Peyer's patch (tissue), 4 donors: ENCODE results near the gene PXMP4. TPM values are rescaled to one million over a fixed set of nuclear protein-coding genes. Genes with fewer than 3 reads are reported as not detected.

Experiments
- DNase-seq, 3 donors: peaks; one replicate each; pipeline ENCODE4 v3.0.0-alpha.2; 2017 to 2019
- H3K27ac ChIP-seq, 4 donors: fragments of 200-600 bp; sonication (generic); one replicate each; pipeline ENCODE4 v1.5.1; 2016 to 2019
- H3K27me3 ChIP-seq, 2 donors: fragments of 200-600 bp; sonication (generic); one replicate each; pipeline ENCODE4 v1.5.1; 2019
- H3K36me3 ChIP-seq, 3 donors: fragments of 200-600 bp; sonication (generic); one replicate each; pipeline ENCODE4 v1.5.1; 2016 to 2019
- H3K4me1 ChIP-seq, 4 donors: fragments of 200-600 bp; sonication (generic); one replicate each; pipeline ENCODE4 v1.5.1; 2016 to 2019
- H3K4me3 ChIP-seq, 4 donors: fragments of 200-600 bp; sonication (generic); 1 replicate in 3 of 4; 2 replicates in 1 of 4; pipeline ENCODE4 v1.5.1; 2016 to 2019; ENCODE audit warnings: mild to moderate bottlenecking in 1 of 4
- H3K9me3 ChIP-seq, 4 donors: fragments of 200-600 bp; sonication (generic); one replicate each; pipeline ENCODE4 v1.5.1; 2016 to 2019; ENCODE audit warnings: mild to moderate bottlenecking in 1 of 4
- POLR2A ChIP-seq, 2 donors: fragments of 450-650 bp; IDR thresholded peaks; one replicate each; pipeline ENCODE4 v1.5.1; 2017; ENCODE audit warnings: antibody characterized with exemption in 2 of 2, mild to moderate bottlenecking in 2 of 2, moderate library complexity in 2 of 2
- total RNA-seq, 4 donors: library from RNA; depleted of rRNA; stranded (reverse); fragments of >200 nt; gene quantifications; one replicate each; pipeline ENCODE4 v1.1.0, GENCODE V29; 2016
- TF ChIP-seq, protein P1 (sequence below), 6 experiments: fragments of 450-650 bp in 4 of 6; fragments of 200-600 bp in 2 of 6; sonication (generic) in 1 of 6; IDR thresholded peaks; one replicate each; pipeline ENCODE4 v1.5.1; 2017 to 2019; ENCODE audit warnings: antibody characterized with exemption in 6 of 6, mild to moderate bottlenecking in 3 of 6, moderate library complexity in 1 of 6

The PXMP4 gene
- total RNA-seq, 4 donors from 2014 or later: 0.83 to 15.3 (median 8.1) TPM

GRCh38 chr20:33653218-33653899 lies 66.8 kb downstream of the PXMP4 start:
- H3K27me3 ChIP-seq: no peaks in the 10 kb centered on the region
- H3K4me3 ChIP-seq: peak overlapping the region in 2 of 4 donors; percentile 9 to 13
- peak; percentile 55 to 78 (median 71) for DNase-seq
- peak overlapping the region in 3 of 4 donors; percentile 57 to 71 (median 57) for H3K27ac ChIP-seq
- H3K4me1 ChIP-seq: peaks cover 0 to 50% (median 2%) of the 10 kb centered on the region in 4 donors
- TF ChIP-seq POLR2A (IDR thresholded peaks at IDR 0.05): no peak
- TF ChIP-seq, protein P1, sequence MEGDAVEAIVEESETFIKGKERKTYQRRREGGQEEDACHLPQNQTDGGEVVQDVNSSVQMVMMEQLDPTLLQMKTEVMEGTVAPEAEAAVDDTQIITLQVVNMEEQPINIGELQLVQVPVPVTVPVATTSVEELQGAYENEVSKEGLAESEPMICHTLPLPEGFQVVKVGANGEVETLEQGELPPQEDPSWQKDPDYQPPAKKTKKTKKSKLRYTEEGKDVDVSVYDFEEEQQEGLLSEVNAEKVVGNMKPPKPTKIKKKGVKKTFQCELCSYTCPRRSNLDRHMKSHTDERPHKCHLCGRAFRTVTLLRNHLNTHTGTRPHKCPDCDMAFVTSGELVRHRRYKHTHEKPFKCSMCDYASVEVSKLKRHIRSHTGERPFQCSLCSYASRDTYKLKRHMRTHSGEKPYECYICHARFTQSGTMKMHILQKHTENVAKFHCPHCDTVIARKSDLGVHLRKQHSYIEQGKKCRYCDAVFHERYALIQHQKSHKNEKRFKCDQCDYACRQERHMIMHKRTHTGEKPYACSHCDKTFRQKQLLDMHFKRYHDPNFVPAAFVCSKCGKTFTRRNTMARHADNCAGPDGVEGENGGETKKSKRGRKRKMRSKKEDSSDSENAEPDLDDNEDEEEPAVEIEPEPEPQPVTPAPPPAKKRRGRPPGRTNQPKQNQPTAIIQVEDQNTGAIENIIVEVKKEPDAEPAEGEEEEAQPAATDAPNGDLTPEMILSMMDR (IDR thresholded peaks at IDR 0.05): peak; percentile 56 to 80 (median 70)
- no peaks in the 10 kb centered on the region for H3K9me3 ChIP-seq
- H3K36me3 ChIP-seq: peaks cover 0 to 19% (median 0%) of the 10 kb centered on the region in 3 donors

Other genes starting within 250 kb of the PXMP4 start
- gene CBFA2T2, start 230.2 kb downstream of the PXMP4 start, total RNA-seq: 10 to 100 TPM; 31.2 to 51.3 (median 37.8) TPM
- not detected for gene C20orf144, start 58.0 kb downstream of the PXMP4 start, total RNA-seq
- 1 to 10 TPM in 3 of 4 donors, not detected in 1; 1.2 to 3.1 (median 2.5) TPM for gene ACTL10, start 53.4 kb downstream of the PXMP4 start, total RNA-seq
- gene NECAB3, start 45.9 kb downstream of the PXMP4 start, total RNA-seq: 100 to 1,000 TPM in 3 of 4 donors, 10 to 100 TPM in 1; 77.1 to 146 (median 110) TPM
- gene E2F1, start 33.9 kb downstream of the PXMP4 start, total RNA-seq: 10 to 100 TPM in 1 of 4 donors, 1 to 10 TPM in 3; 2.1 to 32.2 (median 4.9) TPM
- gene ZNF341, start 11.7 kb upstream of the PXMP4 start, total RNA-seq: 10 to 100 TPM in 1 of 4 donors, 1 to 10 TPM in 3; 2.5 to 13.5 (median 3.6) TPM
- gene CHMP4B, start 91.0 kb upstream of the PXMP4 start, total RNA-seq: 100 to 1,000 TPM in 3 of 4 donors, 10 to 100 TPM in 1; 80.0 to 137 (median 111) TPM